Endothelial cell of umbilical vein (primary cell): Measurements from ENCODE around the gene GRM5. TPM values are rescaled to one million over a fixed set of nuclear protein-coding genes. Genes with fewer than 3 reads are reported as not detected.

Experiments
- BruUV-seq: library from RNA; stranded (reverse); fragments of 400-500 nt; replicated peaks from 2 replicates; lab custom pipeline; 2021; lab: Mats Ljungman, UMichigan
- CTCF ChIA-PET: fragments of 300-600, 350-600 bp; sonication (Branson Sonifier 250); formaldehyde crosslinking; loops from one replicate; lab custom pipeline; 2021; ENCODE audit warnings: antibody characterized with exemption, inconsistent platforms; lab: Charles Lee
- POLR2A ChIA-PET: fragments of 300-600, 350-600 bp; sonication (Branson Sonifier 250); formaldehyde crosslinking; loops from one replicate; lab custom pipeline; 2021; ENCODE audit warnings: antibody characterized with exemption, inconsistent platforms; lab: Charles Lee
- DNase-seq: peaks from one replicate; pipeline ENCODE4 v3.0.0-alpha.2; 2011; ENCODE audit warnings: low read depth, low spot score
- FAIRE-seq: peaks from 2 replicates; lab custom pipeline; 2011; peaks lifted over from hg19 to GRCh38; lab: Jason Lieb, UNC
- H2AFZ ChIP-seq: 2 replicates; pipeline ENCODE4 v1.6.0; 2012; ENCODE audit warnings: low read depth, low read length, control low read depth, inconsistent platforms
- H3K27ac ChIP-seq: 2 replicates; pipeline ENCODE4 v1.5.1; 2011; ENCODE audit warnings: low read depth, mild to moderate bottlenecking, control low read depth, low read length, moderate library complexity; ENCODE audit not compliant: insufficient read depth
- H3K27me3 ChIP-seq, 2 experiments: 2 replicates each; pipeline versions ENCODE4 v1.6.0 to v1.6.1; 2011; ENCODE audit warnings: low read length in 2 of 2, mixed read lengths in 1 of 2; ENCODE audit not compliant: control insufficient read depth in 2 of 2, insufficient read depth in 2 of 2
- H3K36me3 ChIP-seq, 2 experiments: 2 replicates in 1 of 2; 3 replicates in 1 of 2; pipeline ENCODE4 v1.5.1; 2011; ENCODE audit warnings: low read length in 2 of 2, mild to moderate bottlenecking in 1 of 2, moderate library complexity in 1 of 2; ENCODE audit not compliant: control insufficient read depth in 2 of 2, insufficient read depth in 2 of 2; ENCODE audit errors: extremely low read depth in 1 of 2
- H3K4me1 ChIP-seq: 3 replicates; pipeline ENCODE4 v1.5.1; 2011; ENCODE audit warnings: mild to moderate bottlenecking, low read length; ENCODE audit not compliant: control insufficient read depth, insufficient read depth; ENCODE audit errors: extremely low read depth
- H3K4me2 ChIP-seq: 2 replicates; pipeline ENCODE4 v1.6.1; 2011; ENCODE audit warnings: low read length, control low read depth, mixed read lengths; ENCODE audit not compliant: insufficient read depth
- H3K4me3 ChIP-seq, 3 experiments: fragments of 200-600 bp in 1 of 3; sonication (generic), shearing (Covaris generic) in 1 of 3; replicated peaks in 1 of 3; 2 replicates each; pipeline ENCODE4 v1.5.1; 2011 to 2016; ENCODE audit warnings: control low read depth in 3 of 3, low read length in 3 of 3, mild to moderate bottlenecking in 2 of 3, inconsistent platforms in 1 of 3, low read depth in 1 of 3, moderate library complexity in 1 of 3; ENCODE audit not compliant: insufficient read depth in 1 of 3
- H3K79me2 ChIP-seq: 2 replicates; pipeline ENCODE4 v1.6.0; 2012; ENCODE audit warnings: low read length, inconsistent platforms; ENCODE audit not compliant: control insufficient read depth, insufficient read depth
- H3K9ac ChIP-seq: replicated peaks from 2 replicates; pipeline ENCODE3; 2011; ENCODE audit warnings: low read length, control low read depth; ENCODE audit not compliant: insufficient read depth; ENCODE audit errors: extremely low read depth
- H3K9me1 ChIP-seq: replicated peaks from 3 replicates; pipeline ENCODE4 v1.6.0; 2011; ENCODE audit warnings: mild to moderate bottlenecking, low read length; ENCODE audit not compliant: control insufficient read depth, insufficient read depth; ENCODE audit errors: extremely low read depth
- H3K9me3 ChIP-seq: replicated peaks from 2 replicates; pipeline ENCODE4 v1.5.1; 2012; ENCODE audit warnings: low read length, inconsistent platforms; ENCODE audit not compliant: control insufficient read depth, insufficient read depth
- H4K20me1 ChIP-seq: replicated peaks from 2 replicates; pipeline ENCODE3; 2011; ENCODE audit warnings: mild to moderate bottlenecking, low read length; ENCODE audit not compliant: control insufficient read depth, insufficient read depth; ENCODE audit errors: extremely low read depth
- EZH2 ChIP-seq: IDR thresholded peaks from 2 replicates; pipeline ENCODE4 v1.6.1; 2012; ENCODE audit warnings: borderline replicate concordance, low read depth, mild to moderate bottlenecking, moderate library complexity, low read length, inconsistent platforms; ENCODE audit not compliant: severe bottlenecking
- GATA2 ChIP-seq: IDR thresholded peaks from 2 replicates; pipeline ENCODE4 v1.7.0; 2011; ENCODE audit warnings: low read depth, mild to moderate bottlenecking, moderate library complexity, mixed read lengths, low read length; ENCODE audit not compliant: insufficient read length, insufficient read depth
- JUN ChIP-seq: IDR thresholded peaks from 2 replicates; pipeline ENCODE4 v1.6.1; 2011; ENCODE audit warnings: borderline replicate concordance, low read depth; ENCODE audit not compliant: insufficient read length, insufficient read depth
- MYC ChIP-seq: IDR thresholded peaks from one replicate; pipeline ENCODE4 v1.6.1; 2011; ENCODE audit warnings: mild to moderate bottlenecking, low read depth, low read length
- POLR2A ChIP-seq: IDR thresholded peaks from 2 replicates; pipeline ENCODE4 v1.6.1; 2012; ENCODE audit warnings: low read depth, mild to moderate bottlenecking, control low read depth, low read length
- POLR2AphosphoS5 ChIP-seq: IDR thresholded peaks from 2 replicates; pipeline ENCODE4 v1.6.1; 2012; ENCODE audit warnings: low read depth, mild to moderate bottlenecking, control low read depth, low read length, moderate library complexity; ENCODE audit not compliant: insufficient read depth
- dilution Hi-C: fragments of 300-500 bp; cut with MboI; formaldehyde crosslinking; loops from one replicate; pipeline ENCODE4 v1.15.0; 2019; ENCODE audit warnings: low sequenced_read_pairs; ENCODE audit not compliant: extremely low pct_ligation_motif_present
- intact Hi-C: fragments of 100-400 bp; cut with micrococcal nuclease; formaldehyde crosslinking; loops from one replicate; pipeline ENCODE4 v1.10.0; 2022
- polyA plus RNA-seq, 4 experiments: library from polyadenylated mRNA; depleted of rRNA in 3 of 4; stranded (reverse) in 3 of 4; unstranded in 1 of 4; fragments of >200 nt; gene quantifications; 2 replicates each; pipeline versions ENCODE4 v1.2.1 to v1.2.3, GENCODE V29; 2011 to 2012; ENCODE audit warnings: missing spikeins in 1 of 4
- total RNA-seq: library from RNA; stranded (reverse); gene quantifications from 2 replicates; pipeline ENCODE4 v1.2.3, GENCODE V29; 2021
- TF ChIP-seq, protein P1 (sequence below), 2 donors: IDR thresholded peaks; 1 replicate in 1 of 2; 2 replicates in 1 of 2; pipeline ENCODE4 v1.5.1; 2011; ENCODE audit warnings: low read length in 2 of 2, mild to moderate bottlenecking in 2 of 2, moderate library complexity in 2 of 2, control low read depth in 1 of 2, inconsistent platforms in 1 of 2, low read depth in 1 of 2; ENCODE audit not compliant: insufficient read depth in 1 of 2; ENCODE audit errors: extremely low read depth in 1 of 2
- TF ChIP-seq, protein P2 (sequence below): IDR thresholded peaks from 2 replicates; pipeline ENCODE4 v1.6.1; 2011; ENCODE audit not compliant: insufficient read depth, insufficient read length

Gene GRM5
- total and polyA plus RNA-seq, 2 donors (not counting 3 experiments of a cell fraction or from before 2014, with no cell fraction given), result 0.10 to 0.11 TPM

DNA sequence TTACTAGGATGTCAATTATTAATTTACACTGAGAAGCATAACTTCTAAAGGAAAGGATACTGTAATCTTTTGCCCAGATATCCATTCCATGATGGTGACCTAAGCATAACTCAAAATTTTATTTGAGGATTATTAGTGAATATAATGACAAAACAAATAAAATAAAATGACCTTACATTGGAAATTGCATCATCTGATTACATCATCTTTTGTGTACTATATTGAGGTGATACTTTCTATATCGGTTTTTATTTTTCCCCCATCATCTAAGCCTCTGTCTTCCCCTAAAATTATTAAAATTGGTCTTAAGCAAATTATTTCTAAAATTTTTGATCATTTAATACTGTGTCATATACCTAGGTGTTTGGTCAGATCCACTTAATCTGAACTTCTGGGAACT, 578.1 kb downstream of the GRM5 start:
- H3K4me1 ChIP-seq, result no peaks in the 10 kb centered on the region
- no peak overlapping the region for H3K9ac ChIP-seq
- H3K9me3 ChIP-seq, result no peaks in the 10 kb centered on the region
- no peaks in the 10 kb centered on the region for H3K27me3 ChIP-seq
- DNase-seq, result no peak
- intact Hi-C loops (no loop called here), dilution Hi-C loops (no loop called here)
- no peaks in the 10 kb centered on the region for H3K9me1 ChIP-seq
- ChIA-PET POLR2A (no interaction called here), CTCF (interaction anchor here (1.0 kb wide), 1 partner anchor 56 kb away, joined by 3 read pairs; no protein-coding TSS in a partner anchor)
- no peak overlapping the region for H3K27ac ChIP-seq
- no peak for TF ChIP-seq POLR2AphosphoS5
- TF ChIP-seq GATA2, result no peak
- TF ChIP-seq, protein P1, sequence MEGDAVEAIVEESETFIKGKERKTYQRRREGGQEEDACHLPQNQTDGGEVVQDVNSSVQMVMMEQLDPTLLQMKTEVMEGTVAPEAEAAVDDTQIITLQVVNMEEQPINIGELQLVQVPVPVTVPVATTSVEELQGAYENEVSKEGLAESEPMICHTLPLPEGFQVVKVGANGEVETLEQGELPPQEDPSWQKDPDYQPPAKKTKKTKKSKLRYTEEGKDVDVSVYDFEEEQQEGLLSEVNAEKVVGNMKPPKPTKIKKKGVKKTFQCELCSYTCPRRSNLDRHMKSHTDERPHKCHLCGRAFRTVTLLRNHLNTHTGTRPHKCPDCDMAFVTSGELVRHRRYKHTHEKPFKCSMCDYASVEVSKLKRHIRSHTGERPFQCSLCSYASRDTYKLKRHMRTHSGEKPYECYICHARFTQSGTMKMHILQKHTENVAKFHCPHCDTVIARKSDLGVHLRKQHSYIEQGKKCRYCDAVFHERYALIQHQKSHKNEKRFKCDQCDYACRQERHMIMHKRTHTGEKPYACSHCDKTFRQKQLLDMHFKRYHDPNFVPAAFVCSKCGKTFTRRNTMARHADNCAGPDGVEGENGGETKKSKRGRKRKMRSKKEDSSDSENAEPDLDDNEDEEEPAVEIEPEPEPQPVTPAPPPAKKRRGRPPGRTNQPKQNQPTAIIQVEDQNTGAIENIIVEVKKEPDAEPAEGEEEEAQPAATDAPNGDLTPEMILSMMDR (IDR thresholded peaks at IDR 0.05; ENCODE audit: extremely low read depth in 1 of 2, insufficient read depth in 1 of 2, low read depth in 1 of 2, low read length in 2 of 2), result no peak
- no peak for TF ChIP-seq MYC
- TF ChIP-seq JUN, result no peak
- TF ChIP-seq, protein P2, sequence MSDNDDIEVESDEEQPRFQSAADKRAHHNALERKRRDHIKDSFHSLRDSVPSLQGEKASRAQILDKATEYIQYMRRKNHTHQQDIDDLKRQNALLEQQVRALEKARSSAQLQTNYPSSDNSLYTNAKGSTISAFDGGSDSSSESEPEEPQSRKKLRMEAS, result no peak
- no peak for TF ChIP-seq POLR2A
- no peak for TF ChIP-seq EZH2
- no peak for FAIRE-seq
- BruUV-seq, result no TSS peak
- no peak overlapping the region for H3K4me2 ChIP-seq
- H4K20me1 ChIP-seq, result no peaks in the 10 kb centered on the region
- no peaks in the 10 kb centered on the region for H3K36me3 ChIP-seq
- no peaks in the 10 kb centered on the region for H3K79me2 ChIP-seq
- no peak overlapping the region for H2AFZ ChIP-seq
- H3K4me3 ChIP-seq, result no peak overlapping the region
